Stimulated activated naive CD8-positive, alpha-beta T cell treated with anti-CD3 and anti-CD28 coated beads, Interleukin-15, Interleukin-2, amounts not matched to agents 100 U/mL and 50 U/mL, for 24 hours (primary cell): Measurements from ENCODE around the gene LMLN.
"Not testable (repeated sequence)": the region's sequence is repeated elsewhere in the genome, so short reads cannot be mapped to it uniquely, and the experiment has no call there.

ENCODE experiments used
- ATAC-seq: fragments of 150-1000 bp; cut with Tn5 transposase; one replicate; pipeline ENCODE4 v1.10.0; 2021
- DNase-seq: peaks from one replicate; pipeline ENCODE4 v3.0.0; 2021

Gene LMLN

DNA sequence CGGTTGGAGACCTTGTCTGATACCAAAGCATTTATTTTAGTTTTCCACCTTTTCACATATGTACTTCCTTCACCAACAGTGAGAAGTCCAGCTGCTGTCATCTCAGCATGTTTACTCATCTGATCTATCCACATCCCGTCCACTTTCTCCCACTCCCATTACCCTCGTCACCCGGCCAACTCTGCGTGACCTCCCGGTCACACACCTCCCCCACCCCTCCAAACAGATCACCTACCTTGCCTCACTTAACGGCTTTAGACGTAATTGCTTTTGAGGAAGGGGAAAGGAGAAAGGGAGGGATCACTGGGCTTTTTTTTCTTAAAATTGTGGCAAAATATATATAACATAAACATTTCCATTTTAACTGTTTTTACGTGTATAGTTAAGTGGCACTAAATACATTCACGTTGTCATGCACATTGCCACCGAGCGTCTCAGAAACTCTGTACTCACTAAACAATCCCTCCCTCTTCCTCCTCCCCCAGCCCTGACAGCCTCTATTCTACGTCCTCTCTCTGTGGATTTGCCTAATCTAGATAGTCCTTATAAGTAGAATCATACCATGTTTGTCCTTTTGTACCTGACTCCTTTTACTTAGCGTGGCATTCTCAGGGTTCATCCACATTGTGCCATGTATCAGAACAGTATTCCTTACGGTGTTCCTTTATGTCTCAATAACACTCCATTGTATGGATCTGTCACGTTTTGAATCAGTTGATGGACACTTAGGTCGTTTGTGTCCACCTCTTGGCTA, 67.2 kb downstream of the LMLN start:
- no peak for ATAC-seq
- no peak for DNase-seq

DNA sequence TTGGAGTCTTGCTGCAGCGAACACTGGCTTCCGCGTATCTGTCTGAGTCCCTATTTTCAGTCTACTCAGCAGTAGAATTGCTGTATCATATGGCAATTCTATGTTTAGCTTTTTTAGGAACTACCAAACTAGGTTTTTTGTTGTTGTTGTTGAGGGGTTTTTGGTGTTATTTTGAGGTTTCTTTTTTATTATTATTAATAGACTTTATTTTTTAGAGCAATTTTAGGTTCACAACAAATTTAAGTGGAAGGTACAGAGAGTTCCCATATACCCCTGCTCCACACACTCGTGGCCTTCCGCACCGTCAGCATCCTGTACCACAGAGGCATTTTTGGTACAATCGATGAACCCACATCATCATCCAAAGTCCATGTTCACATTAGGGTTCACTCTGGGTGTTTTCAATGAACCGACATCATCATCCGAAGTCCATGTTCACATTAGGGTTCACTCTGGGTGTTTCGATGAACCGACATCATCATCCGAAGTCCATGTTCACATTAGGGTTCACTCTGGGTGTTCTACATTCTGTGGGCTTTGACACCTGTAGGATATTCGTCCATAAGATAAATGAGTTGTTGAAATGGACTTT, 67.9 kb downstream of the LMLN start:
- ATAC-seq (no peak), DNase-seq (no peak)

DNA sequence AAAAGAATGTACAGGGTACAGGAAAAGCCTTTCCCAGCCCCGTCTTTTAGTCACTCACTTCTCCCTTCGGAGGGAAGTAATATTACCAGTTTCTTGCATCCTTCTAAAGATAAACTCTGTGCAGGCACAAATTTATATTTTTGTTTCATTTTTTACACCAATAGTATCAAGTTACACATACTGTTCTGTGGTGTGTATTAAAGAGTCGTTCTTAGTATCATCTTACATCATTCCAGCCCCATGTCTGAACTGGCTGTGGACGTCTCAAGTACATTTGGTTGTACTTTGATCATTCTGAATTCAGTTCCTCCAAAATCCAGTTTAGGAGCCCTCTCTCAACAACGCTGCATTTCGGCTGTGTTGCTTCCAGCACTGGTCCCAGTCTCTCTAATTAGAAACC, 68.7 kb downstream of the LMLN start:
- DNase-seq (no peak), ATAC-seq (no peak)

DNA sequence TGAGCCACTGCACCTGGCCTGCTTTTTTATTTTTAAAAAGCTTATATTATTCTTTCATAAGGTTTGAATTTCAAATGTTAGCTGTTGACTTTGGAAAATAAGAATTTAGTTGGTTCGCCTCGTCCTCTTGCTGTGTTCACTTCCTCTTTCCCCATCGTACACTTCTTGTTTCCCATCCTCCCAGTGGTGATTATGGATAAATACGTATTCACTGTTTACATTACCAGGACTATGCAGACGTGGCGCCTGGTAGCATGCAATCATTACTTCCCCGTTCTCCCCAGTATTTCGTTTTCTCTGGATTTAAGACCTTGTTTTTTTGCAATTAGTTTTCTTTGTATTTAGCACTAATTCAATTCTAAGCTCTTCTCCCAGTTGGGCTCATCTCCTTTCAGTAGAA, 70.1 kb downstream of the LMLN start:
- no peak for ATAC-seq
- DNase-seq: no peak

DNA sequence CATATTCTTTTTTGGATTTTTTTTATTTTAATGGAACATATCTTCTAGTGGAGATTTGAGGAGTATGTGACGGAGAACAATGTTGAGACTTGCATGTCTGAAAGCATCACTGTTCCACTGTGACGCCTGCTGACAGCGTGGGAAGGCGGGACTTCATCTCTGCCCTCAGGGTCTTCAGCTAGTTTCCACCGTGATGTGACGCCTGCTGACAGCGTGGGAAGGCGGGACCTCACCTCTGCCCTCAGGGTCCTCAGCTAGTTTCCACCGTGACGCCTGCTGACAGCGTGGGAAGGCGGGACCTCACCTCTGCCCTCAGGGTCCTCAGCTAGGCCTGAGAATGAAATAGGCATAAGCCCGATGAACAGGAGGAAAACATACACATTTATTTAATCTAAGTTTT, 70.7 kb downstream of the LMLN start:
- ATAC-seq: no peak

DNA sequence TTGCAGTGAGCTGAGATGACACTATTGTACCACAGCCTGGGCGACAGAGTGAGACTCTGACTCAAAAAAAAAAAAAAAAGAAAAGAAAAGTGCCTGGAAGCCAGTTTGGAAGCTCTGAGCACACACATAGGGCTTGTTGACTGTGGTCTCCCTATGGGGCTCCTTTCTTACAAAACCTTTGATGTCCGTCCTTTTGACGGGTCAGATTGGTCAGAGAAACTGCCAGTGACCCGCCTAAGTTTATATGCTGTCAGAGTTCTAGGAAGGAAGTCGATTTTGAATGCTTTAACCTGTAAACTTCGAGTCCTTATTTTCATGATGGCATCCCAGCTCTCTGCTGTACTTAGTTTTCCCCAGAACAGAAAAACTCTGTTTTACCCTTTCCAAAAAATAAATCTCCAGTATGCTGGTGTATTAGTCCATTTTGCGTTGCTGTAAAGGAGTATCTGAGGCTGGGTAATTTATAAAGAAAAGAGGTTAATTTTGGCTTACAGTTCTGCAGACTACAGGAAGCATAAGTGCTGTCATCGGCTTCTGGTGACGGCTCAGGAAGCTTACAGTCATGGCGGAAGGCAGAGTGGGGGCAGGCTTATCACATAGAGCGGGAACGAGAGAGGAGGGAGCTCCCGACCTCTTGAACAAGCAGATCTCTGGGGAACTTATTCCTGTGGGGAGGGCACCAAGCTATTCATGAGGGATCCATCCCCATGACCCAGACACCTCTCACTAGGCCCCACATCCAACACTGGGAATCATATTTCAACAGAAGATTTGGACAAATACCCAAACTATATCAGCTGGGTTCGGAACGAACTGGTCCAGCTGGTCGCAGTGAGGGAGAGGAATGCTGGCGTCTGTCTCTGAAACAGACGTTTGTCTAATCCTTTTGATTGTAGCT, 72.3 kb downstream of the LMLN start:
- ATAC-seq: no peak

More for the DNA sequence above, 70.7 kb downstream of the LMLN start:
- DNase-seq: no peak

DNA sequence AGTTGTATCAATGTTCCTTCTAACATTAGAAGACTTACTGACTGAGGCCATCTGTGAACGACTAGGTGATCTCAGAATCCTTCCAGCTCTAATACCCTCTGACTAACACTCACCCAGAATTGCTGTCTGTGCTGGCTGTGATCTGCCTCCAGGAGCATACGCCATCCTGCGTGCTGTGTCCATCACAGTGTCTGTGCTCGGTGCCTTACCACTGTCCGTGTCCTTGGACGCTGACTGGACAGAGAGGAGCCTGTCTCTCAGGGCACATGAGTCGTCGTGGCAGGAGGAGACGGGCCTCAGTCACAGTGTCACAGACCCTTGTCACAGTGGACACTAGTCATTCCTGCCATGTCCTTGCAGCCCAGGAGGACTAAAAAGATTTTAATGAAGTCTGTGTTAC, 83.1 kb downstream of the LMLN start:
- ATAC-seq (peak; percentile 28), DNase-seq (no peak)

More for the DNA sequence above, 72.3 kb downstream of the LMLN start:
- no peak for DNase-seq

DNA sequence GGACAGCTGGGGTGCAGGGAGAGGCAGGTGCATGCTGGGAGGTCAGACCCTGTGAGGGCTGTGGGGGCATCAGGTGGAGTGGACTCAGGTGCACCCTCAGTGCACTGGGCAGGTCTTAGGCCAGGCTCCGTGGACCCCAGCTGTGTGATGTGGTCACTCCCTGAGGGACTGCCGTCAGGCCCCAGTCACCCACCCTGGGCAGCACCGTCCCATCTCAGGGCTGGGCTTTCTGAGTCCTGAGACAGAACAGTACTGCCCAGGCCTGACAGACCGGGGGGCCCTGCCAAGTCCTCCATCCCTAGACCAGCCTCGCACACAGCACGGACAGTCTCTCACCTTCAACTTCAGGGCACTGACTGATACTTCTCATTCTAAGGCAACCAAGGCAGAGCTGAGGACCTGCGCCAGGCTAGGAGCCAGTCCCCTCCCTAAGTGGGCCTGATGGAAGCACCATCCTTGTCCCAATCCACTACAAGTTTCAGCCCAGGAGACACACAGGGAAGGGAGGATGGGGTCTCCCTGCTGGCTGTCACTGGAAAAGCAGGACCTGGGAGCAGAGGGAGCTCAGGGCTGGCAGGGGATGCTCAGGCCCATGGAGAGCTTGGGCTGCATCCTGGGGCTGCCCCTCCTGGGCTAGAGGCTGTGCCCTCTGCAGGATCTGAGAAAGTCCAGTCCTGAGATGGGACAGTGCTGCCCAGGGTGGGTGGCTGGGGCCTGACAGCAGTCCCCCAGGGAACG, 86.3 kb downstream of the LMLN start:
- DNase-seq: no peak
- ATAC-seq: no peak

DNA sequence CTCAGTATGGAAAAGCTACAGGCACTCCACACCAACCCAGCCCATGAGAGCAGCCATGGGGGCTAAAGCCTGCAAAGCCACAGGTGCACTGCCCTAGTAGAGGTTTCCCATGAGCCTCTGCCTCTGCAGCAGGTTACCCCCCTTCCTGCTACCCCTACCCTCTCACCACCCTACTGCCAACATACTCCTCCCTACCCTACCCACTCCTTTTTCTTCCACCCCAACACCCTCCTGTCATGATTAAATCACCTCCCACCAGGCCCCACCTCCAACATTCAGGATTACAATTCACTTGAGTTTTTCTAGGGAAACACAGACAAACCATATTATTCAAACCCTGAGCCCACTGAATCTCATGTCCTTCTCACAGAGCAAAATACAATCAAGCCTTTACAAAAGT, 88.4 kb downstream of the LMLN start:
- no peak for DNase-seq

DNA sequence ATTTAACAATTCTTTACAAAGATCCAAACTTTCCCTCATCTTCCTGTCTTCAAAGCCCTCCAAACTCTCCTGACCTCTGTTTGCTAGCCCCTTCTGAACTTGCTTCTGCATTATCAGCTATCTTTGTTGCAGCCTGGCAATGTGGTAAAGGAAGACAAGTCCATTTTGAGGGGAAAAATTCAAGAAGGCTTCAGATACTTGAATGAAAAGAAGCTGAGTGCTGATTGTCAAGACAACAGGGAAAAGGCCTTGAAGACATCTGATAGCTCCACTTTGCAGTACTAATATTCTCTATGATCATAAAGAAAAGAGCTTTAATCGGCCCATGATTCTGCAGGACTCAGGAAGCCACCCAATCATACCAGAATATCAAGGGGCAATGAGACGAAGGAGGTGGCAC, 91.8 kb downstream of the LMLN start:
- DNase-seq (no peak), ATAC-seq (no peak)

More for the DNA sequence above, 88.4 kb downstream of the LMLN start:
- ATAC-seq: no peak

DNA sequence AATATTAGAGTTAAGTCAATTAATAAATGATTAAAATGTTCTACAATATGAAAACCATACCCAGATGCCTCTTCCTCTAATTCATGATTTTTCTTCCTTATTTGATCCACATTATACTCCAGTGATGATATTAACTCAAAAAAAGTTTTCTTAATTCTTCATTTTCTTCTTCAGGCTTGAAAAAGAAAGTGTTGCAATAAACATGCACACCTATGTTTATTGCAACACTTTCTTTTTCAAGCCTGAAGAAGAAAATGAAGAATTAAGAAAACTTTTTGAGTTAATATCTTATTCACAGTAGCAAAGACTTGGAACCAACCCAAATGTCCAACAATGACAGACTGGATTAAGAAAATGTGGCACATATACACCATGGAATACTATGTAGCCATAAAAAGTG, 93.4 kb downstream of the LMLN start:
- DNase-seq, ATAC-seq: not testable (repeated sequence)

DNA sequence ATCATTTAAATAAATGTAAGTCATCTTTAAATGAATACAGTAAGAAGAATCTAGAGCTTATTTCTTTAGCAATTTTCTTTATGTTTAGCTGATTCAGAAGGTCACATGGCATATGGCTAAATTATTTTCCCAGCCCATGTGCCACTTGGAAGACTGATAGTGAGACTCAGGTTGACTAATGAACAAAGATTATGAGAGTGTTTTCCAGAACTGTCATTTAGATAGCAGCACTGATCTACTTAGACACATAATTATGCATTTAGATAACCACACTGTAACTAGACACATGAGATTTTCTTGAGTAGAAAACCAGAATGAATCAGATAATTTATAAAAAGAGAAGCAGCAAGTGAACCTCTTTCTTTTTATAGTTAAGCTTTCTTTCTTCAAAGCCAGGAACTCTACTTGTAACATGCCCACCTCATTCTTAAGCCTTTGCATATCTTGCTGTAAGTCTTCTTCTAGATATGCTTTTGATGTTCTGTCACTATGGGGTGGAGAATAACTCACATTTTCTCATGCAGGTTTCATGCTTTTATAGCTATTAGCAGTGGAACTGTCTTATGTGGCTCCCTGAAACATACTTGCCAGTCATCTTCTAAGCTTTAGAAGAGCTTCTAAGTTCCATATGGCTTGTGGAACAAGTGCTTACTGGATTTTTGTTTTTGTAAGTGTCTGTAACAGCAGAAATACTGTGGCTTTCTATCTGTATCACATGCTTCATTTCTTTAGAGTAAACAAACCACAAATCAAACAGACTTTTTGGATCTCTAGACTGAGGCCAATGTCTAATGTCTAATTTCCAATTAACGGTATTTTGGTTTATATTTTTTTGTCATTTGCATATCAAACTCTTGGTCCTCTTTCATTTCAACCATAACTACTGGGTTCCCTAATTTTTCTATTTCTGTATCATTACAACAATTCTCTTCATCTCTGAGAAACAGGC, 101.4 kb downstream of the LMLN start:
- ATAC-seq (no peak), DNase-seq (no peak)

DNA sequence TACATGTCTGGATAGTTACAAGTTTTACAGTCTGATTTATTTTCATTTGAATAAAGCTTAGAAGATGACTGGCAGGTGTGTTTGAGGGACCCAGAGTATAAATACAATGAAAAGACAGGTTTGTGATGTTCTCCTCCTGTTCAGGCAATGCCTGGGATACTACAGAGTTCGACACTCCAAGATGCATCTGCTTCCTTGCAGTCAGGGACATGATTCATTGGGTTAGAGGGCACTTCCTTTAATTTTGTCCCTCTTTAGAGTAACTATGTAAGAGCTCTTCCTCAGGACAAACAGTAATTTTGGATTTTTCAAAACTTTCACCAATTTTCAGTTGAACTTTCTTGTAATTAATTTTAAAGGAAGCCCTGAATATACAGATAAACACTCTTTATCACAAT, 102.0 kb downstream of the LMLN start:
- no peak for DNase-seq
- no peak for ATAC-seq

DNA sequence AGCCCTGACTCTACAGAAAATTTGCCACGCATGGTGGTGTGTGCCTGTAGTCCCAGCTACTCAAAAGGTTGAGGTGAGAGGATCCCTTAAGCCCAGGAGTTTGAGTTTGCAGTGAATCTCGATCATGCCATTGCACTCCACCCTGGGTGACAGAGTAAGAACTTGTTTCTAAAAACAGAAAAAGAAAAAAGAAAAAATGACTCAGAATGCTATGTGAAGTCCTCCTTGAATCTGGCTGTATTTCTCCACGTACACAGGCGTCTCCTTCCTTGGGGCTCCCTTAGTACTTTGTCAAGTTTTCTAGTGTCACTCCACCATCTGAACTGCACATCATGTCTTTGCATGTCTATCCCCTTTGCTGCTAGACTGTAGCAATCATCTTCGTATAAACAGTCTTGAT, 104.4 kb downstream of the LMLN start:
- no peak for DNase-seq
- ATAC-seq: no peak

DNA sequence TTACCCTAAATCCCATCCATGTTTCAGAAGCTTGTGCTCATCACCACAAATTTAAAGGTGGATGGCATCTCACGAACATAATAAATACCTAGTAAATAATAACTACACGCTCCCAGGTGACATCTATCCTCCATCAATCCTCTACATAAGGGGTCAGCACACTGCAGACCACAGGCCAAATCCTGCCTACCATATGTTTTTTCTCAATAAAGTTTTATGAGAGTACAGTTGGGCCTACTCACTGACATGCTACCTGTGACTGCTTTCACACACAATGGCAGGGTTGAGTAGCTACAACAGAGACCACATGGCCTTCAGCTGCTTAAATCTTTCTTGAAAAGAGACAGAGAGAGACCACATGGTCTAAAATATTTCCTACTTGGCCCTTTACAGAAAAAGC, 105.9 kb downstream of the LMLN start:
- DNase-seq (no peak), ATAC-seq (no peak)

DNA sequence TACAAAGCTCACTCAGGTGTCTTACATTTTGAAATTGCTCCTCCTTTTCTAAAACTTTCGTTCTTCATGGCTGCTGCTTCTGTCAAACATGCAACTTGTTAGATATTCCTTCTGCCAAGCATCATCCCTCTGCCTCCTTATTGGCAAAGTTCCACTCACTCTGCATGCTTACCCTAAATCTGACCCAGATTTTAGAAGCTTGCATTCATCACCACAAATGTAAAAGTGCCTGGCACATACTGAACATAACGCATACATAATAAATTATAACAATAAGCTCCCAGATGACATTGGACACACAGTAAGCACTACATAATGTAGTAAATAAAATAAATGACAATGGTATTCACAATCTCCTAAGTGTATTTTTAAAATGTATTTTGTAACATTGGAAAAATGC, 107.4 kb downstream of the LMLN start:
- DNase-seq (no peak), ATAC-seq (no peak)

DNA sequence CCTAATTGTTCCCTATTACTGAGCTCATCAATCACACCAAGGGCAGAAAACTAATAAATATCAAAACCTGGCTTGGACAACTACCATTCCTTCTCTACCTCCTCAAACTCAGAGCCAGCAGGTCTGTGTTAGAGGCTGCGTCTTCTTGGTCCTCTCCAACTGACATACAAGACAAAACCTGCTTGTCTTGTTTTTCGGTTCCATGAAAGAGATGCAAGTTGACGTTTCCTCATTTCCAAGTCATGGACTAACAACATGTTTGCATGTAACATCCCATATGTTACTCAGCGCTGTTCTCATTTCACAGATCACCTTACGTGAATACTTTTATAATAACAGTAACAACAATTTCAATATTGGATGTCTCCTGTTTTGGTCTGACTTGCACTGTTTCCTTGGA, 110.9 kb downstream of the LMLN start:
- DNase-seq (no peak), ATAC-seq (no peak)

DNA sequence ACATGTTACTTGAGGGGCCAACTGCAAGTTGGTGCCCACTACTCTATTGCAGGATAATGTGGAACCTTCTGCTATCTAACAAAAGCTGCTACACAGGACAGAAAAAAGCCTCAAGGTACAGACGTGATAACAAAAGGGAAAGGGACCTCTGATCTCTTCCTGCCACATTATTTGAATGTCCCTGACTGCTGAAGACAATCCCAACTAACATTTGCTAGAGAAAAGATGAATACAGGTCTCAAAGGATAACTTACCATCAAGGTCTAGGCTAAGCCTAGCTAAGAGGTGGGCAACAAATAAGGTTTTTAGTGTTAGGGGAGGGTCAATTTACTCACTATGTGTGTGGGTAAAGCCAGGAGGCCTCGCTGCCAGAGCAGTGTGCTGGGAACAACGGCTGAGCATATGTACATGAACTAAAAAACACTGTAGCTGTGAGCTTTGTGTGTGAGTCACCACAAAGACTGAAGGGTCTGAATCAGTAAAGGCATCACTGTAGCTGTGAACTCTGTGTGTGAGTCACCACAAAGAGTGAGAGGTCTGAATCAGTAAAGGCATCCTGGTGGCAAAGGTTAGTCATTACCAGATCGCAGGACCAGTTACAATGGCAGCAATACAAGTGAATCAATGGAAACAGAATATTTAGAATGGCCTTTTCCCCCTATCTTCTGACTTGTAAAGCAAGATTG, 111.7 kb downstream of the LMLN start:
- peak; percentile 100 for ATAC-seq
- peak; percentile 51 for DNase-seq

DNA sequence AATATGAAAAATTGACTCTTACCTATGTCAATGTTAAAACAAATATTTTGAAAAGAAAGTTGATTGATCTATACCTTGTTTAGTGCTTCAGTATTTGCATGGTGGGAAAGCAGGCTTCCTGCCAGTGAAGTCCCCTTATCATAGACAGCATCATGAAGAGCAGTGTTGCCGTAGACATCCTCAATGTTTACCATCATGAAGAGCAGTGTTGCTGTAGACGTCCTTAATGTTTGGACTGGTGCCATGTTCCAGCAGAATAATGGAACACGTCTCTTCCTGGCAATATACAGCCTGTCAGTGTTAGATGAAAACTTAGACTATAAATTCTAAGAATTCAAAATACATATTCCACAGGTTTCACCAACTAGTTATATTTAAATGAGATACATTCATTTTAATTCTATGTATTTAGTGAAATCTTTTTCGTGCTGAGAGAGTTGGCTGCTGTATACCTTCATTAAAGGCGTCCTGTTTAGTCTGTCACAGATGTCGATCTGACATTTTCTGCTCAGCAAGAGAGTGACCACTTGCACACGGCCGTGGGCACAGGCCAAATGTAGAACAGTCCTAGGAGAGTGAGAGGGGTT, 116.8 kb downstream of the LMLN start:
- ATAC-seq (no peak), DNase-seq (no peak)
